CD1c-positive myeloid dendritic cell (primary cell): Measurements from ENCODE around the gene KRT75.
A peak's percentile ranks its signal among the peaks of the same experiment; 100 is the strongest.
"Not testable (repeated sequence)": the region's sequence is repeated elsewhere in the genome, so short reads cannot be mapped to it uniquely, and the experiment has no call there.

Experiments used
- DNase-seq: peaks from one replicate; pipeline ENCODE4 v3.0.0-alpha.2; 2016; ENCODE audit errors: extremely low spot score

KRT75 gene

GRCh38 chr12:52415870-52416750, 18.1 kb downstream of the KRT75 start:
- DNase-seq: peak; percentile 24

GRCh38 chr12:52414936-52415335, 19.2 kb downstream of the KRT75 start:
- no peak for DNase-seq

- DNase-seq: no peak
Measured at GRCh38 chr12:52413782-52414345, 20.3 kb downstream of the KRT75 start.

- DNase-seq: no peak
Measured at GRCh38 chr12:52413202-52413601, 21.0 kb downstream of the KRT75 start.

GRCh38 chr12:52411815-52412214, 22.4 kb downstream of the KRT75 start:
- DNase-seq: no peak

- not testable (repeated sequence) for DNase-seq
Measured at GRCh38 chr12:52410589-52411248, 23.5 kb downstream of the KRT75 start.

- no peak for DNase-seq
Measured at GRCh38 chr12:52407918-52408317, 26.3 kb downstream of the KRT75 start.

- no peak for DNase-seq
Measured at GRCh38 chr12:52405922-52406385, 28.2 kb downstream of the KRT75 start, which contains the start of gene KRT82. Gene KRT82 (minus strand): TSS chr12:52406335. CDS start chr12:52406277, 58 bp downstream.

GRCh38 chr12:52404951-52405350, 29.2 kb downstream of the KRT75 start:
- DNase-seq: no peak

GRCh38 chr12:52403561-52403960, 30.6 kb downstream of the KRT75 start:
- no peak for DNase-seq

- no peak for DNase-seq
Measured at GRCh38 chr12:52402873-52403540, 31.2 kb downstream of the KRT75 start.

GRCh38 chr12:52402377-52402776, 31.8 kb downstream of the KRT75 start:
- no peak for DNase-seq

- no peak for DNase-seq
Measured at GRCh38 chr12:52401926-52402325, 32.2 kb downstream of the KRT75 start.

- no peak for DNase-seq
Measured at GRCh38 chr12:52401526-52401925, 32.6 kb downstream of the KRT75 start.

GRCh38 chr12:52400906-52401305, 33.3 kb downstream of the KRT75 start:
- DNase-seq: no peak

- DNase-seq: no peak
Measured at GRCh38 chr12:52399756-52400155, 34.4 kb downstream of the KRT75 start.

GRCh38 chr12:52398176-52398575, 36.0 kb downstream of the KRT75 start:
- DNase-seq: no peak

GRCh38 chr12:52396656-52397055, 37.5 kb downstream of the KRT75 start:
- DNase-seq: no peak

GRCh38 chr12:52395761-52396434, 38.3 kb downstream of the KRT75 start:
- no peak for DNase-seq

- no peak for DNase-seq
Measured at GRCh38 chr12:52394836-52395405, 39.2 kb downstream of the KRT75 start.

- no peak for DNase-seq
Measured at GRCh38 chr12:52392465-52393007, 41.6 kb downstream of the KRT75 start.
